GM19372 (cell line): Measurements from ENCODE around the gene CNKSR2.
A peak's percentile ranks its signal among the peaks of the same experiment; 100 is the strongest.

Experiments
- ATAC-seq: cut with Tn5 transposase; IDR thresholded peaks from one replicate; pipeline ENCODE4 v1.9.1; 2021; ENCODE audit warnings: mild to moderate bottlenecking, low read depth, moderate library complexity; ENCODE audit not compliant: unreplicated experiment

The CNKSR2 gene

GRCh38 chrX:21374163-21374993, at the start of gene CNKSR2:
Gene CNKSR2, plus strand, starts transcription at chrX:21374418. Its CDS starts 480 bp downstream, at chrX:21374898.
- peak; percentile 68 for ATAC-seq

- ATAC-seq = no peak
Observed at GRCh38 chrX:21354725-21355124, 19.5 kb upstream of the CNKSR2 start.

- ATAC-seq = no peak
Observed at GRCh38 chrX:21355831-21356230, 18.4 kb upstream of the CNKSR2 start.

GRCh38 chrX:21369613-21370012, 4.6 kb upstream of the CNKSR2 start:
- no peak for ATAC-seq

GRCh38 chrX:21373001-21373400, 1.2 kb upstream of the CNKSR2 start:
- no peak for ATAC-seq

GRCh38 chrX:21373637-21374162, 518 bp upstream of the CNKSR2 start:
- ATAC-seq = peak; percentile 27

GRCh38 chrX:21374994-21375707, 933 bp downstream of the CNKSR2 start:
- ATAC-seq = peak; percentile 9

GRCh38 chrX:21375708-21376009, 1.4 kb downstream of the CNKSR2 start:
- no peak for ATAC-seq

GRCh38 chrX:21376636-21377035, 2.4 kb downstream of the CNKSR2 start:
- ATAC-seq = no peak

- ATAC-seq = no peak
Observed at GRCh38 chrX:21379991-21380390, 5.8 kb downstream of the CNKSR2 start.

- ATAC-seq = no peak
Observed at GRCh38 chrX:21382715-21383114, 8.5 kb downstream of the CNKSR2 start.

GRCh38 chrX:21383546-21383945, 9.3 kb downstream of the CNKSR2 start:
- ATAC-seq = no peak

- no peak for ATAC-seq
Observed at GRCh38 chrX:21384178-21384577, 10.0 kb downstream of the CNKSR2 start.

- ATAC-seq = no peak
Observed at GRCh38 chrX:21394792-21395191, 20.6 kb downstream of the CNKSR2 start.

- ATAC-seq = no peak
Observed at GRCh38 chrX:21398426-21398825, 24.2 kb downstream of the CNKSR2 start.

GRCh38 chrX:21400408-21401121, 26.3 kb downstream of the CNKSR2 start:
- ATAC-seq = no peak

GRCh38 chrX:21408307-21408706, 34.1 kb downstream of the CNKSR2 start:
- no peak for ATAC-seq

- no peak for ATAC-seq
Observed at GRCh38 chrX:21408788-21409187, 34.6 kb downstream of the CNKSR2 start.

- no peak for ATAC-seq
Observed at GRCh38 chrX:21412029-21412428, 37.8 kb downstream of the CNKSR2 start.

GRCh38 chrX:21412883-21413282, 38.7 kb downstream of the CNKSR2 start:
- ATAC-seq = no peak

GRCh38 chrX:21427086-21427485, 52.9 kb downstream of the CNKSR2 start:
- no peak for ATAC-seq
